Kidney epithelial cell (primary cell): ENCODE results near the gene NUDT16L1. TPM values are rescaled to one million over a fixed set of nuclear protein-coding genes. Genes with fewer than 3 reads are reported as not detected.
A peak's percentile ranks its signal among the peaks of the same experiment; 100 is the strongest.
"Not testable (repeated sequence)": the region's sequence is repeated elsewhere in the genome, so short reads cannot be mapped to it uniquely, and the experiment has no call there.

Experiments used
- DNase-seq: peaks from one replicate; pipeline ENCODE4 v3.0.0-alpha.2; 2010; ENCODE audit warnings: low read depth
- H3K27me3 ChIP-seq: 2 replicates; pipeline ENCODE4 v1.6.0; 2011; ENCODE audit warnings: low read length; ENCODE audit not compliant: control insufficient read depth, insufficient read depth
- H3K36me3 ChIP-seq: 2 replicates; pipeline ENCODE4 v1.5.1; 2011; ENCODE audit warnings: low read length; ENCODE audit not compliant: control insufficient read depth, insufficient read depth
- H3K4me3 ChIP-seq: 2 replicates; pipeline ENCODE4 v1.5.1; 2011; ENCODE audit warnings: low read depth, mild to moderate bottlenecking, control low read depth, low read length
- CTCF ChIP-seq: IDR thresholded peaks from 2 replicates; pipeline ENCODE4 v1.5.1; 2011; ENCODE audit warnings: mild to moderate bottlenecking, moderate library complexity, low read length, control low read depth, inconsistent platforms; ENCODE audit not compliant: insufficient read depth, poor library complexity, severe bottlenecking
- total RNA-seq: library from RNA; depleted of rRNA; stranded (reverse); fragments of >200 nt; gene quantifications from 2 replicates; pipeline ENCODE4 v1.2.3, GENCODE V29; 2015

Gene NUDT16L1
- total RNA-seq, 1 donor from 2014 or later, result 19.1 TPM

GRCh38 chr16:4734730-4735535 lies 41.6 kb downstream of the NUDT16L1 start:
- no peak for DNase-seq
- TF ChIP-seq CTCF, result no peak
- no peaks in the 10 kb centered on the region for H3K27me3 ChIP-seq
- H3K36me3 ChIP-seq, result no peaks in the 10 kb centered on the region
- peak overlapping the region; percentile 99 for H3K4me3 ChIP-seq

GRCh38 chr16:4736546-4736945 lies 43.2 kb downstream of the NUDT16L1 start:
- no peak for TF ChIP-seq CTCF
- DNase-seq, result no peak
- no peaks in the 10 kb centered on the region for H3K27me3 ChIP-seq
- no peaks in the 10 kb centered on the region for H3K36me3 ChIP-seq
- no peak overlapping the region for H3K4me3 ChIP-seq

GRCh38 chr16:4737545-4737944 lies 44.2 kb downstream of the NUDT16L1 start:
- no peak for DNase-seq
- Histone ChIP-seq H3K4me3 (no peak overlapping the region), H3K36me3 (no peaks in the 10 kb centered on the region), H3K27me3 (no peaks in the 10 kb centered on the region)
- no peak for TF ChIP-seq CTCF

GRCh38 chr16:4738370-4738769 lies 45.0 kb downstream of the NUDT16L1 start:
- DNase-seq, H3K27me3 ChIP-seq, H3K36me3 ChIP-seq, H3K4me3 ChIP-seq: not testable (repeated sequence)

- Histone ChIP-seq H3K36me3 (no peaks in the 10 kb centered on the region), H3K27me3 (peaks cover 3% of the 10 kb centered on the region), H3K4me3 (no peak overlapping the region)
- DNase-seq, result no peak
- no peak for TF ChIP-seq CTCF
Observed at GRCh38 chr16:4743226-4743878, 50.0 kb downstream of the NUDT16L1 start.

GRCh38 chr16:4744555-4745273 lies 51.4 kb downstream of the NUDT16L1 start:
- no peaks in the 10 kb centered on the region for H3K36me3 ChIP-seq
- no peak for DNase-seq
- no peak for TF ChIP-seq CTCF
- peaks cover 3% of the 10 kb centered on the region for H3K27me3 ChIP-seq
- H3K4me3 ChIP-seq, result no peak overlapping the region
